ENCODE measurements around the gene SPINT1.

SPINT1 gene

DNA sequence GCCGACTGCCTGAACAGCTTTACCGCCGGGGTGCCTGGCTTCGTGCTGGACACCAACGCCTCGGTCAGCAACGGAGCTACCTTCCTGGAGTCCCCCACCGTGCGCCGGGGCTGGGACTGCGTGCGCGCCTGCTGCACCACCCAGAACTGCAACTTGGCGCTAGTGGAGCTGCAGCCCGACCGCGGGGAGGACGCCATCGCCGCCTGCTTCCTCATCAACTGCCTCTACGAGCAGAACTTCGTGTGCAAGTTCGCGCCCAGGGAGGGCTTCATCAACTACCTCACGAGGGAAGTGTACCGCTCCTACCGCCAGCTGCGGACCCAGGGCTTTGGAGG lies 815 bp downstream of the SPINT1 start:
- H3K9ac ChIP-seq: peak overlapping the region; percentile 78
- H3K27ac ChIP-seq: peak overlapping the region; percentile 77
- H3K4me2 ChIP-seq: peak overlapping the region; percentile 92
- no peak for TF ChIP-seq Cebpa-rat (IDR thresholded peaks at IDR 0.05)
- H3K36me3 ChIP-seq: peaks cover 7% of the 10 kb centered on the region
- 0 out of 2 replicates have a peak, but pooled peaks cover 2% of the 10 kb centered on the region for H3K27me3 ChIP-seq
- H3K4me3 ChIP-seq: peak overlapping the region; percentile 93
- peaks cover 30% of the 10 kb centered on the region for H4K20me1 ChIP-seq
- H3K4me1 ChIP-seq: peaks cover 43% of the 10 kb centered on the region
- H3K9me3 ChIP-seq: no peaks in the 10 kb centered on the region

DNA sequence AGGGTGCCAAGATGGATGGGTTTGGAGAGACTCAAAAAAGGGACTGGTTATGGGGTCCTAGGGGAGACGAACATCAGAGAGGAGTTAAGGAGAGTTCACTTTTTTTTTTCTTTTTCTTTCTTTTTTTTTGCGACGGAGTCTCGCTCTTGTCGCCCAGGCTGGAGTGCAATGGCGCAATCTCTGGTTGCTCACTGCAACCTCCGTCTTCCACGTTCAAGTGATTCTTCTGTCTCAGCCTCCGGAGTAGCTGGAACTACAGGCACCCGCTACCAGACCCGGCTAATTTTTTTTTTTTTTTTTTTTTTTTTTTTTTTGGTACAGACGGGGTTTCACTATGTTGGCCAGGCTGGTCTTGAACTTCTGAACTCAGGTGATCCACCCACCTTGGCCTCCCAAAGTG lies 1.2 kb downstream of the SPINT1 start:
- H3K36me3 ChIP-seq: peaks cover 11% of the 10 kb centered on the region
- H3K9me3 ChIP-seq: no peaks in the 10 kb centered on the region
- H3K27me3 ChIP-seq: 0 out of 2 replicates have a peak, but pooled peaks cover 2% of the 10 kb centered on the region
- H4K20me1 ChIP-seq: peaks cover 30% of the 10 kb centered on the region
- H3K4me3 ChIP-seq: peak overlapping the region; percentile 93
- peak overlapping the region; percentile 78 for H3K9ac ChIP-seq
- peak overlapping the region; percentile 77 for H3K27ac ChIP-seq
- peaks cover 43% of the 10 kb centered on the region for H3K4me1 ChIP-seq
- peak overlapping the region; percentile 92 for H3K4me2 ChIP-seq
- no peak for TF ChIP-seq Cebpa-rat (IDR thresholded peaks at IDR 0.05)

DNA sequence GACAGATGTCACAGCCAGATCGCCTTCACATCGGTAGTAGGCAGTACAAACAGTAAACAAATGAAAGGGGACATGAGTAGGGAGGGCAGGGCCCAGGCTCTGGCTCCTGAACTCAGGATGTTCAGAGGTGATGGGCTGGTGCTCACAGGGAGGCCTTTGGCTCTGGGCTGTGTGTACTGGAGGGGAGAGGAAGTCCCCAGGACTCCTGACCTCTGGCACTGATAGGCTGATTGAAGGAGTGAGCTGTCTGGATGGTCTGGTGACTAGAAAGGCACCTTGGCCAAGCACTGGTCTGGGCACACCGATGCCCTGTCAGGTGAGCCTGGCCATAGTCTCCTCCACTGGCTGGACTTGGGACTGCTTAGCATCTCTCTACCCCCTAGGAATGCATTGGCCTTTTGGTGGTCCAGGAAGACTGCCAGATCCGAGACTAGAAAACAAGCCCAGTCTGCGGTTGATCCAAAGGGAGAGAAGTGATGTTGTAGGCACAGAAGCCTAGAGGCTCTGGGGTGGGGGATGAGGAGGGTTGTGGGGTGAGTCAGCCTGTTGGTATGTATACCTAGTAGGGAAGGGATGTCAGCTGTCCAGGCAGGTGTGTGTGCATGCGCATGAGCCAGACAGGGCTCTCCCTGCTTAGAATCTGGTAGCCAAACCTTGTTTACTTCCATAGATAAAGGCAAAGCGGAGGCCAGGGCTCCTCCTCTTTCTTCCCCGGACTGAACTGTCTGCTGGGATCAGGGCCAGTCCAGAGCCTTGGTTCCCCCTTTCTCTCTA lies 1.9 kb downstream of the SPINT1 start:
- peak overlapping the region; percentile 93 for H3K4me3 ChIP-seq
- H3K9ac ChIP-seq: peak overlapping the region; percentile 78
- peaks cover 18% of the 10 kb centered on the region for H3K36me3 ChIP-seq
- H3K27me3 ChIP-seq: 0 out of 2 replicates have a peak, but pooled peaks cover 2% of the 10 kb centered on the region
- no peaks in the 10 kb centered on the region for H3K9me3 ChIP-seq
- H4K20me1 ChIP-seq: peaks cover 35% of the 10 kb centered on the region
- H3K27ac ChIP-seq: peak overlapping the region; percentile 77
- TF ChIP-seq Cebpa-rat (IDR thresholded peaks at IDR 0.05): no peak
- H3K4me1 ChIP-seq: peaks cover 43% of the 10 kb centered on the region
- peak overlapping the region; percentile 92 for H3K4me2 ChIP-seq

DNA sequence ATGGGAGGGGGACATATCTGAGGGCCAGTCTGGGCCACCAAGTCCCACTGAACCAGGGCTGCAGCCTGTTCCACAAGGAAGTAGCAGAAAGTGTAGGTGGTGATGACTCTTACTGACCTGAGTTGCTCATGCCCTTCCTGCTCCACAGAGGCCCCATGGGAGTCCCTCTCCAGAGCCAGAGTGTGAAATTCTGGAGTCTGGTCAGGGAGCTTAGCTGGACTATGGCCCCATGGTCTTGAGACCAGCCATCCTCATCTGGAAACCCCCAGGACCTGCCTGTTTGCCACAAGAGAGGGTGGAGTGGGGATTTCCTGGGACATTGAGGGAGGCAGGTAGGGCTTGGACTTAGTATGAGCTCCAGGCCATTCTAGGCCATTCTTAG lies 3.0 kb downstream of the SPINT1 start:
- no peaks in the 10 kb centered on the region for H3K9me3 ChIP-seq
- H3K9ac ChIP-seq: peak overlapping the region; percentile 78
- peaks cover 43% of the 10 kb centered on the region for H4K20me1 ChIP-seq
- no peak for TF ChIP-seq Cebpa-rat (IDR thresholded peaks at IDR 0.05)
- peak overlapping the region; percentile 70 for H3K27ac ChIP-seq
- peak overlapping the region; percentile 93 for H3K4me3 ChIP-seq
- peak overlapping the region; percentile 92 for H3K4me2 ChIP-seq
- H3K4me1 ChIP-seq: peaks cover 43% of the 10 kb centered on the region
- 0 out of 2 replicates have a peak, but pooled peaks cover 2% of the 10 kb centered on the region for H3K27me3 ChIP-seq
- peaks cover 29% of the 10 kb centered on the region for H3K36me3 ChIP-seq

DNA sequence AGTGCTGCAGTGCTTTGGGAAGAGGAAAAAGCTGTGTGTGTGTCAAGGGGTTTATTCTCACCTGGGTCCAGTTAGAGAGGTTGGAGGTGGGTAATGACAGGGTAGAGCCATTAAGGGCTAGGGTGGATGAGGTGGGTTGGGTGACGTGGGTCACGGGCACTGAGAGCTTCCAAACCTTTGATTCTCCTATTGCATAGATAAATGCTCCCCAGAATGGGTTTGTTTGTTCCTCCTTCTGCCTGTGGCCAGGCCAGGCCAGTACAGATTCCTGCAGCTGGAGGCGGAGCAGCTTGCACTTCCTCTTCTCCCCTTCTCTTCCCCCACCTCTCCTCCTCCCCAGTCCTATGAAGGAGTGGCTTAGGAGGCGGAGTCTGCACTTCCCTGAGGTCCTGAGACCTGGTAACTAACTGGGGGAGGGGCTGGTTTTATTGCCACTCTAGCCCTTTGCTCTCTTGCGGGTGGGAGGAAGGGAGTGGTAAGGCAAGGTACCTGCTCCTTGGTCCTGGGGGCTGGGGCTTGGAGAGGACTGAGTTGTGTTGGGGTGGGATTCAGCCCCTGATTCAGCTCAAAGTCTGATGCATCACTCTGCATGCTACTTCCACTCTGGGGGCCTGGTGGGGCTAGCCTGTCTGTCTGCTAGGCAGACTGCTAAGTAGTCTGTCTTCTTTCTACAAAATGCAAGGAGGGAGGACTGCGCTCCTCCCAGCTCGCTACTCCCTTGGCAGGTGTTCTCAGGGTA lies 3.5 kb downstream of the SPINT1 start:
- Histone ChIP-seq H3K4me3 (peak overlapping the region; percentile 93), H3K9me3 (no peaks in the 10 kb centered on the region), H4K20me1 (peaks cover 48% of the 10 kb centered on the region), H3K27me3 (0 out of 2 replicates have a peak, but pooled peaks cover 2% of the 10 kb centered on the region), H3K36me3 (peaks cover 35% of the 10 kb centered on the region), H3K27ac (peak overlapping the region; percentile 70), H3K9ac (peak overlapping the region; percentile 78), H3K4me1 (peaks cover 43% of the 10 kb centered on the region), H3K4me2 (peak overlapping the region; percentile 92)
- no peak for TF ChIP-seq Cebpa-rat (IDR thresholded peaks at IDR 0.05)

DNA sequence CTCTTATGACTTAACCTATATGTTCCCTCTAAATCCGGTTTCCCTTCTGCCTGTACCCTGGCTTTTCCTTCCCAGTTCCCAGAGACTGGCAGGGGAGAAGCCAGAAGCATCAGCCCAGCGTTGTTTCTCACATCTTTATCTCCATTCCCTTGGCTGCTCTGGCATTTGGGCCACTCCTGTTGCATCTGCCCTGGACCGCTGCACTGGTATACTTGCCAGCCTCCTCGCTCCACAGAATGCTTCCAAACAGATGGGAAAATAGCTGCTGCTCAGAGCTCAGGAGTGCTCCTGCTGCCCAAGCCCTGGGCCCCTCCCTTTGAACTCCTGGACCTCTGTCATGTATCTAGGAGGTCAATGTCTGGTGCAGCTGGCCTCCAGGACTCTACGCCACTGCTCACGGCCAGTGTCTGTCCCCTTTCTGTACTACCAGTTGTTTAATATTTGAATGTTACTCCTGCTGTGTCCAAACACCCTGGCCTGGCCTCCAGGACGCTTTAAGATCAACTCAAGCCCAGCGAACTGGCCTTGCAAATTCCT lies 6.8 kb downstream of the SPINT1 start:
- no peak overlapping the region for H3K9ac ChIP-seq
- no peak overlapping the region for H3K4me3 ChIP-seq
- no peaks in the 10 kb centered on the region for H3K27me3 ChIP-seq
- no peak overlapping the region for H3K27ac ChIP-seq
- H3K4me1 ChIP-seq: peaks cover 27% of the 10 kb centered on the region
- H3K9me3 ChIP-seq: no peaks in the 10 kb centered on the region
- H3K36me3 ChIP-seq: peaks cover 67% of the 10 kb centered on the region
- no peak overlapping the region for H3K4me2 ChIP-seq
- no peak for TF ChIP-seq Cebpa-rat (IDR thresholded peaks at IDR 0.05)
- peaks cover 54% of the 10 kb centered on the region for H4K20me1 ChIP-seq

DNA sequence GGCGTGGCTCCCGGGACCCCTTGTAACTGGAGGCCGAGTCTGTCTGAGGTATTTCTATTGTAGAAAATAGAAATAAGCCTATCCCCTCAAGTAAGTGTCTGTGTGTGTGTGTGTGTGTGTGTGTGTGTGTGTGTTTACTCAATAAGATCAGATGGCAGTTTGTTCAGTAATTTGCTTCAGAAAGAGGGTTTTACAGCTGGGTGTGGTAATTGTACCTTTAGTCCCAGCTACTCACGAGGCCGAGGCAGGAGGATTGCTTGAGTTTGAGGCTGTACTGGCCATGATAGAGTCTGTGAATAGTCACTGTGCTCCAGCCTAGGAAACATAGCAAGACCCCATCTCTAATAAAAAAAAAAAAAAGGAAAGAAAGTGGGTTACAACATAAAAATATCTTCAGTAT lies 8.7 kb downstream of the SPINT1 start:
- Histone ChIP-seq H3K9me3 (no peaks in the 10 kb centered on the region), H3K4me3 (no peak overlapping the region), H3K36me3 (peaks cover 86% of the 10 kb centered on the region), H3K4me1 (peaks cover 8% of the 10 kb centered on the region), H3K4me2 (no peak overlapping the region), H3K27ac (no peak overlapping the region), H3K27me3 (no peaks in the 10 kb centered on the region), H4K20me1 (peaks cover 38% of the 10 kb centered on the region), H3K9ac (no peak overlapping the region)
- no peak for TF ChIP-seq Cebpa-rat (IDR thresholded peaks at IDR 0.05)

DNA sequence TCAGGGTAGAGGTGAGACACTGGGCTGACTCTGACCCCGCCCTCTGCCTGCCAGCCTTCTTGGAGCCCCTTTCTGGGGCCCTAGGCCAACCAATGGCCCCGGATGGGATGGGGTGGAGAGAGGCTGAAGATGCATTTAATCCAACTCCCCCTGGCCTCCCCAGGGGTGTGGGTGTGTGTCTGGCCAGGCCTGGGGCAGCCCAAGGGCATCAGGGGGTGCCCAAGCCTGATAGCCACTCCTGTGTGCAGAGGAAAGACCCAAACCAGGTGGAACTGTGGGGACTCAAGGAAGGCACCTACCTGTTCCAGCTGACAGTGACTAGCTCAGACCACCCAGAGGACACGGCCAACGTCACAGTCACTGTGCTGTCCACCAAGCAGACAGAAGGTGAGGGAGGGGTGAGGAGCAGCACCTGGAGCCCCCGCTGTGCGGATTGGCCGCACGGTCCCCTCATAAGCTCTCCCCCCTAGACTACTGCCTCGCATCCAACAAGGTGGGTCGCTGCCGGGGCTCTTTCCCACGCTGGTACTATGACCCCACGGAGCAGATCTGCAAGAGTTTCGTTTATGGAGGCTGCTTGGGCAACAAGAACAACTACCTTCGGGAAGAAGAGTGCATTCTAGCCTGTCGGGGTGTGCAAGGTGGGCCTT lies 9.5 kb downstream of the SPINT1 start:
- Histone ChIP-seq H3K4me2 (no peak overlapping the region), H3K27me3 (no peaks in the 10 kb centered on the region), H3K4me1 (no peaks in the 10 kb centered on the region), H3K36me3 (peaks cover 90% of the 10 kb centered on the region), H3K9ac (0 out of 2 replicates have a peak overlapping the region, but pooled peaks have one; percentile 10), H3K27ac (no peak overlapping the region), H3K9me3 (no peaks in the 10 kb centered on the region), H4K20me1 (peaks cover 30% of the 10 kb centered on the region; the same call in 1 of the 2 replicates), H3K4me3 (no peak overlapping the region)
- TF ChIP-seq Cebpa-rat (IDR thresholded peaks at IDR 0.05): no peak

DNA sequence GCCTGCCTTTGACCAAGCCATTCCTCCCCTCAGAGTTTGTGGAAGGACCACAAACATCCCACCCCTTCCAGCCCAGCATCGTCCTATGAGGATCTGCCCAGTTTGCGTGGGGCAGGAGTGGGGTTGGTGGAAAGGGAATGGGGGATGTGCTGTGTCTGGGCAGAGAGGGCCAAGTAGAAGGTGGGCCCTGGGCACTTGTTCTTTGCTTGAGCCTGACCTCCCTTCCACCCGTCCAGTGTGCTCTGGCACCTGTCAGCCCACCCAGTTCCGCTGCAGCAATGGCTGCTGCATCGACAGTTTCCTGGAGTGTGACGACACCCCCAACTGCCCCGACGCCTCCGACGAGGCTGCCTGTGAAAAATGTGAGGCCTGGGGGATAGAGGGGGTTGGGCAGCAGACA lies 10.3 kb downstream of the SPINT1 start:
- Histone ChIP-seq H3K9me3 (no peaks in the 10 kb centered on the region), H3K27me3 (no peaks in the 10 kb centered on the region), H3K4me2 (no peak overlapping the region), H4K20me1 (peaks cover 29% of the 10 kb centered on the region; the same call in 1 of the 2 replicates), H3K4me3 (no peak overlapping the region), H3K9ac (no peak overlapping the region), H3K36me3 (peaks cover 93% of the 10 kb centered on the region), H3K27ac (no peak overlapping the region), H3K4me1 (no peaks in the 10 kb centered on the region)
- no peak for TF ChIP-seq Cebpa-rat (IDR thresholded peaks at IDR 0.05)

Data from BLaER1 (cell line).